IPS DF 4.7 (cell line): Measurements from ENCODE around the gene TMPO.
"Not testable (repeated sequence)": the region's sequence is repeated elsewhere in the genome, so short reads cannot be mapped to it uniquely, and the experiment has no call there.

Experiments used
- DNase-seq: peaks from one replicate; pipeline ENCODE4 v3.0.0-alpha.2; 2013; ENCODE audit warnings: low spot score; ENCODE audit errors: extremely low read depth

Gene TMPO

DNA sequence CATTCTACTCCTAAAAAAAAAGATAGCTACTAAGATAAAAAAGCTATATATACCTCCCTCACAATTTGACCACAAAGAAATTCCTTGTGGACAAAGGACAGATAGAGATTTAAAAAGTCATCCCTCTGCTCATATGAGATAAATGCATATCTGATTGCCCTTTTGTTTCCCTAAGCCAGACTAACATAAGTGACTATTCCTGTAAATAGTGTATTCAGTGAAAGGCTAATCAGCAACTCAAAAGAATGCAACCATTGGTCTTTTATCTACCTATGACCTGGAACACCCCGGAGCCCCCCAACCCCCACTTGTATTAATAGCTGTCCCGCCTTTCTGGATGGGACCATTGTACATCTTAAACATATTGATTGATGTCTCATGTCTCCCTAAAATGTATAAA, 6.3 kb upstream of the TMPO start:
- no peak for DNase-seq

DNA sequence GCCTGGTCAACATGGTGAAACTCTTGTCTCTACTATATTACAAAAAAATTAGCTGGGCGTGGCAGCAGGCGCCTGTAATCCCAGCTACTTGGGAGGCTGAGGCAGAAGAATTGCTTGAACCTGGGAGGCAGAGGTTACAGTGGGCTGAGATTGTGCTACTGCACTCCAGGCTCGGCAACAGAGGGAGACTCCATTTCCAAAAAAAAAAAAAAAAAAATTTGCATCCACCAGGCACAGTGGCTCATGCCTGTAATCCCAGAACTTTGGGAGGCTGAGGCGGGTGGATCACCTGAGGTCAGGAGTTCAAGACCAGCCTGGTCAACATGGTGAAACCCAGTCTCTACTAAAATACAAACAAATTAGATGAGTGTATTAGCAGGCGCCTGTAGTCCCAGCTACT, 3.6 kb upstream of the TMPO start:
- DNase-seq = not testable (repeated sequence)

DNA sequence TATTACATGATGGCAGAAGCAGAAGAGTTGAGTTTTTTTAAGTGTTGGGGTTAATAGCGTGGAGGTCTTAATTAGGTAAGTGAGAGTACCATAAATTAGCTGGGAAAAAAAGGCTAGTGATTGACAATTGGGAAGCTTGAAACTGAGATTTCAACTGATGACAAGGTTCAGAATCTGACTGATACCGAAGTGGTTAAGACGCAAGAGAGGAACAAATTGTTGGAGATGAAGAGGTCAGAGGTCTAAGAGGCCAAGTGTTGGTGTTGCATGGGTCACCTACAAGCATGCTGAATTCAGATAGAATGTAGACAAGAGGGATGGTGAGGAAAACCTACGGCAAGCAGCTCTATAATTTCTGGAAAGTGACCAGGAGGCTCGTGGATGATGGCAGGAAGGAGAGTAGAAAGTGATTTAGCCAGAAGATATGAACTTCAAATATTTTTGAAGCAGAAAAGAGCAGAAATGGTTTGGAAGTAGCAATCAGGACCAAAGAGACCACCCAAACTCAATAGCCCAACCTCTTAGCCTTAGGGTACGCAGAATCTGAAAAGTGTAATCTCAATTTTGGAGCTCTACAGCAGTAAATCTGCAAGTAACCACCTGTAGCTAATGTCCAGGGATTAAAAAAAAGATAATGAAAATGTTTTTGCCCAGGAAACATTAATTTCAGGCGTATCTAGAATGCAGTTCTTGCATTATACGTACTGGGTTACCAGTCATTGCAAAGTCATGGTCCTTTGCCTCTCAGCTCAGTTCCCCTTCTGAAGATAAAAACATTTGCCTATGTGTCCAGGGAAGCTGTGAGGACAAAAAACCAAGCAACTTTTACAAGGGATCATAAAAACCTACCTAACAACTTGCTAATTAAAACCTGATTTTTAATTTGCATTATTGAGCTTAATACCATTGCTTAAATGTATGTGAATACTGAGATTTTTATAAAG, 1.7 kb upstream of the TMPO start:
- no peak for DNase-seq

DNA sequence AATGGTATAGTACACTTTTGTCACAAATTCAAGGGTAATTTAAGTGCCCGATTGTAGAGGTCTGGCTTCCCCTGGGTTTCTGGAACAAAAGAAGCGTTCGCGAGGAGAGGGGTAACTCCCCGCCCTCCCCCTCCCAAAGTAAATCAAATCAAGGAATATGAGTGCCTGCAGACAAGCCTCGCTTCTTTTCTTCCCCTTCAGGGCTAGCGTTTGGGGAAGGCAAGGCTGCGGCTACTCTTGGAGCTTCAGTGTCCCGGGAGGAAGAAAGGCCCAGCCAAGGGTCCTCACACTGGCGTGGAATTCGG, 456 bp upstream of the TMPO start:
- DNase-seq = no peak

DNA sequence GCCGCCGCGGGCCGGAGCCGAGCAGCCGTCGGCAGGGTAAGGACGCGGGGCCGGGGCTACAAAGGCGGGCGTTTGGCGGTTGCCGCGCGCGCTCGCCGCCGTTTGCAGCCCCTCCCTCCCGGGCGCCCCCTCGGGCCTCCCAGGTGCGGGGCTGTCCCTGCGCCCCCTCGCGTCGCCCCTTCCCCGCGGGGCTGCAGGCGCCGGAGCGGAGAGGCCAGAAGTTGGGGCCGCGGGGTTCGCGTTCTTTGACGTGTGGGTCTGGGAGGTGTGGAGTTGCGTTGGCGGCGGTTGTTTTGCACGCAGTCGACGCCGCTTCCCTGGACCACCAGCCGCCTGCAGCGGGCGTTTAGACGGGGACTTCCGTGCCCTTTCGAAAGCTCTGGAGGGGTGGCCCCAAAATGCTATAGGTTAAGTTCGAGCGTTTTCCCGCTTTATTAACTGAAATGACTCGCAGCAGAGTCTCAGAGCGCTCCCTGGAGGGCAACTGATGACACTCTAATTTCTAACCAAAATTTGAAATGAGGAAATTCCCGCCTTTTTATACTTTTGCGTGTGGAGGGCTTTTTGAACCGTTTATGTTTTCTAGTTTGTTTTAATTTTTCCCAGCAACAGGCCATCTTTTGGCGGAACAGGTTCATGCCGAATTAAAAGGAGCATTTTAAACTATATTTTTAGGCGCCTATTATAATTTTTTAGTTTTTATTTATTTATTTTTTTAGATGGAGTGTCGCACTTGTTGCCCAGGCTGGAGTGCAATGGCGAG, 902 bp downstream of the TMPO start:
- no peak for DNase-seq

DNA sequence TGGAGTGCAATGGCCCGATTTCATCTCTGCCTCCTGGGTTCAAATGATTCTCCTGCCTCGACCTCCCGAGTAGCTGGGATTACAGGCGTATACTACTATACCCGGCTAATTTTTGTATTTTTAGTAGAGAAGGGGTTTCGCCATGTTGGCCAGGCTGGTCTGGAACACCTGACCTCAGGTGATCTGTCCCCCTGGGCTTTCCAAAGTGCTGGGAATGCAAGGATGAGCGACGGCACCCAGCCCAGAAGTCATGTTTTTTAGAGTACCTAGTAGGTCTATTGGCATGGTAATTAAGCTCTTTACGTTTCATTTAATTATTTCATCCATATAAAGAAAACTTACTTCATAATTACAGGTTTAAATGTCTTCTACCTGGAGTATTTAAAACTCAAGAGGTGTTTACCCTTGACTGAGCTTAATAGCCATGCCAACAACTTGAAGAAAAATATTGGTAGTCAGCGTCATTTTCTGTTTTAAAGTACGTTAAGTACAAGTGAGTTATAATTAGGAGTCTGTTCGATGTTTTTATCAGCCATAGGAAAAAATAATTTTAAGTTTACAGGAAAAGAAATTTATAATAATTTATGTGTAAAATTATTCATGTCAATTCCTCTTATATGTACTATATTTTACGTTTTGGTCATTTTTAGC, 4.0 kb downstream of the TMPO start:
- no peak for DNase-seq

DNA sequence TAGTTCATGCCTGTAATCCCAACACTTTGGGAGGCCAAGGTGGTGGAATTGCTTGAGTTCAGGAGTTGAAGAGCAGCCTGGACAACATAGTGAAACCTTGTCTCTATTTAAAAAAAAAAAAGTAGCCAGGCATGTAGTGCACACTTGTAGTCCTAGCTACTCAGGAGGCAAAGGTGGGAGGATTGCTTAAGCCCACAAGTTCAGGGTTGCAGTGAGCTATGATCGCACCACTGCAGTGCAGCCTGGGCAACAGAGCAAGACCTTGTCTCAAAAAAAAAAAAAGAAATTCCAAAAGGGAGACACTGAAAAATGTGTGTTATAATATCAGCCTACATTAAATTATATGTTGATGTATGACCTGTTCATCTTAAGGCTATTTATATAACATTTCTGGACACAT, 14.7 kb downstream of the TMPO start:
- no peak for DNase-seq

DNA sequence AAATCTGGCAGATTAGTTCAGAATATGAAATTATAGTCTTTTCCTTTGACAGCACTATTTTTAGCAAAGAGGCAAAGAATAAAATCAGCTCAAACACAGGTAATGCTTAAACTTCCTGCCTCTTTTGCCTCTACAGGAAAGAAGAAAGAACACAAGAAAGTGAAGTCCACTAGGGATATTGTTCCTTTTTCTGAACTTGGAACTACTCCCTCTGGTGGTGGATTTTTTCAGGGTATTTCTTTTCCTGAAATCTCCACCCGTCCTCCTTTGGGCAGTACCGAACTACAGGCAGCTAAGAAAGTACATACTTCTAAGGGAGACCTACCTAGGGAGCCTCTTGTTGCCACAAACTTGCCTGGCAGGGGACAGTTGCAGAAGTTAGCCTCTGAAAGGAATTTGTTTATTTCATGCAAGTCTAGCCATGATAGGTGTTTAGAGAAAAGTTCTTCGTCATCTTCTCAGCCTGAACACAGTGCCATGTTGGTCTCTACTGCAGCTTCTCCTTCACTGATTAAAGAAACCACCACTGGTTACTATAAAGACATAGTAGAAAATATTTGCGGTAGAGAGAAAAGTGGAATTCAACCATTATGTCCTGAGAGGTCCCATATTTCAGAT, 17.4 kb downstream of the TMPO start:
- no peak for DNase-seq

DNA sequence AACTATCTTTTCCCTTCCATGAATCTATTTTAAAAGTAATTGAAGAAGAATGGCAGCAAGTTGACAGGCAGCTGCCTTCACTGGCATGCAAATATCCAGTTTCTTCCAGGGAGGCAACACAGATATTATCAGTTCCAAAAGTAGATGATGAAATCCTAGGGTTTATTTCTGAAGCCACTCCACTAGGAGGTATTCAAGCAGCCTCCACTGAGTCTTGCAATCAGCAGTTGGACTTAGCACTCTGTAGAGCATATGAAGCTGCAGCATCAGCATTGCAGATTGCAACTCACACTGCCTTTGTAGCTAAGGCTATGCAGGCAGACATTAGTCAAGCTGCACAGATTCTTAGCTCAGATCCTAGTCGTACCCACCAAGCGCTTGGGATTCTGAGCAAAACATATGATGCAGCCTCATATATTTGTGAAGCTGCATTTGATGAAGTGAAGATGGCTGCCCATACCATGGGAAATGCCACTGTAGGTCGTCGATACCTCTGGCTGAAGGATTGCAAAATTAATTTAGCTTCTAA, 18.4 kb downstream of the TMPO start:
- no peak for DNase-seq

DNA sequence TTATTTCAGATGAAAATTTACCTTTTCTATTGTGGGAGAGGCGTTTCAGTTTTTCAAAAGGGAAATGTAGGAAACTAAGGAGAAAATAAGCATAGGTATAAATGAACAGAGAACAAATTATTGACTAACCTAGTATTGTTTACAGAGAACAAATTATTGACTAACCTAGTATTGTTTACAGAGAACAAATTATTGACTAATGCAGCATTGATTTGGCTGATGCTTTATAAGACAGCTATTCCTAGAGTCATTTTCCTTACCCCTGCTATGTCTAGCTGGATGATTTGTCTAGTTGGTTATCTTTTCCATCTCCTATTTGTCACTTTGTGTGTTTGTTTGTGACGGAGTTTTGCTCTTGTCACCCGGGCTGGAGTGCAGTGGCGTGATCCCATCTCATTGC, 22.6 kb downstream of the TMPO start:
- DNase-seq = no peak

DNA sequence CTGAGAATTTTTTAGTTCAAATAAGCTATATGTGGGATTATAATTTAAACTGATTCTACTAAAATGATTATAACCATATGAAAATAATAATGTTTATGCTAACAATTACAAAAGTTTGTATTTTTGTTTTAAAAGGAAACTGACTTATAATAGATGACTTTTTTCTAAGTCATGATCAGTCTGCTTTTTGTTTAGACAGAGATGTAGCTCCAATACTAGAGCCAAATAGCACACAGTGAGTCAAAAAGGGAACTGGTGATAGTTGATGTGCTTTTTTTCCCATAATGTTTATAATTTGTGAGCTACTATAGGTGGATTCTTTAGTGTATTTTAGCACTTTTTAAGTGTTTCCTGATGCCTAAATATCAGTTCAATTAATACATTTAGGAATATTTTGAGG, 28.3 kb downstream of the TMPO start:
- DNase-seq = no peak

DNA sequence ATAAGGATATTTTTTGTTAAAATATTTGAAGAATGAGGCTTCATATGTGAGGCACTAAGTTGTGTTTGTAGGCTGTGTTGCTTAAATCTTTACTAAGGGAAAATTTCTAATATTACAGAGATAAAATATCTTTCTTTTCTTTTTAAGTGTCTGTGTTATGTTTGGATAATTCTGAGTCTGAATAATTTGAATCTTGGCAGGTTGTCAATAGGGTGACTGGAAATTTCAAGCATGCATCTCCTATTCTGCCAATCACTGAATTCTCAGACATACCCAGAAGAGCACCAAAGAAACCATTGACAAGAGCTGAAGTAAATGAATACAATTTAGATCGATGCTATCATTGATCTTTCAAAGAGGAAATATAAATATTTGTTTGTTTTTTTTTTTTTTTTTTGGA, 29.4 kb downstream of the TMPO start:
- DNase-seq = no peak

DNA sequence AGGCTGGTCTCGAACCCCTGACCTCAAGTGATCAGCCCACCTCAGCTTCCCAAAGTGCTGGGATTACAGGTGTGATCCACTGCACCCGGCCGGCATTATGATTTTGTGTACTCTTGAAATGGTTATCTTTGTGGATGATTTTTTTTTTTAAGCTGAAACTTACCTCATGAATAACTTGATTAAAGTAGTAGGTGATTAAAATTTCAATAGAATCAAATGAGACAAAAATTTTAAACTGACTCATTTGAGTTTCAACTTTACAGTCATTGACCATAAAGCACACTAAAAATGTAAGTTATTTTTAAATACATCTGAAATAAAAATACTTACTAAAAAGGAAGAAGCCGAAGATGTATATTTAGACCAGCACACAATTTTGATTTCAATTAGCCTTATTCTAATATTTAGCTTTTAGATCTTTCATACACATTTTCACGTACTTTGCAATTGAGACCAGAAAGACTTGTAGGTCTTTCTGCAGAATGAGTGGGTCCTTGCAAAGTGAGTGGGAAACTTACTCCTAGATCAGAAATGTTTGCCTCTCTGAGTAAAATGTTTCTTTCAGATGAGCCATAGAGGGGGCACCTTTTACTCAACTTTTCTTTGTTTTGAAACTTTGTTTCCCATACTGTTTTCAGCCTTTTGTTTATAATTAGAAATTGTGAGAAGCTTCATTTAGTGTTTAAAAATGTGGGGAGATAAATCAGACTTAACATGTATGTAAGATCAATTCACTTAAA, 34.2 kb downstream of the TMPO start:
- DNase-seq = no peak

DNA sequence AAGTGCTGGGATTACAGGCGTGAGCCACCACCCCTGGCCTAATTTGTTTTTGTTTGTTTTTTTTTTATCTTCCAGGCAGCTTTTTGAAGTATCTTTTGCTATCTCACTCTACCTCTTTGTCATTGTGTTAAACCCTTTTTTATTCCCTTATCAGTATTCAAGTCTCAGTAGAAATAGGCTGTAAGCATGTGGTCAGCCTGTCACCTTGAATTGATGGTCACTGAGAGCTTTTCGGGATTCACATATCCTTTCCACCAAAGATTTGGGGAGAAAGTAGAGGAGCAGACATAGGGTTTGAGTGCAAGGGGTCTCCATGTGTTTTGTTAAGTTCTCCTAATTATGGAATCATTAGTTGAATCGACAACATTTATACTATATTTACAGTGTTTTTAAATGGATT, 36.4 kb downstream of the TMPO start:
- no peak for DNase-seq

DNA sequence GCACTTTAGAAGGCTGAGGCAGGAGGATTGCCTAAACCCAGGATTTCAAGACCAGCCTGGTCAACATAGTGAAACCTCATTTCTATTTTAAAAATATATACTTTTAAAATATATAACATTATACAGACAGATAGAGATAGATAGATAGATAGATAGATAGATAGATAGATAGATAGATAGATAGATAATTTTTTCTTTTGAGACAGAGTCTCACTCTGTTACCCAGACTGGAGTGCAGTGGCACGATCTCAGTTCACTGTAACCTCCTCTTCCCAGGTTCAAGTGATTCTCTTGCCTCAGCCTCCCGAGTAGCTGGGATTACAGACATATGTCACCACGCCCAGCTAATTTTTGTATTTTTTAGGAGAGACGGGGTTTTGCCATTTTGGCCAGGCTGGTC, 42.7 kb downstream of the TMPO start:
- not testable (repeated sequence) for DNase-seq

DNA sequence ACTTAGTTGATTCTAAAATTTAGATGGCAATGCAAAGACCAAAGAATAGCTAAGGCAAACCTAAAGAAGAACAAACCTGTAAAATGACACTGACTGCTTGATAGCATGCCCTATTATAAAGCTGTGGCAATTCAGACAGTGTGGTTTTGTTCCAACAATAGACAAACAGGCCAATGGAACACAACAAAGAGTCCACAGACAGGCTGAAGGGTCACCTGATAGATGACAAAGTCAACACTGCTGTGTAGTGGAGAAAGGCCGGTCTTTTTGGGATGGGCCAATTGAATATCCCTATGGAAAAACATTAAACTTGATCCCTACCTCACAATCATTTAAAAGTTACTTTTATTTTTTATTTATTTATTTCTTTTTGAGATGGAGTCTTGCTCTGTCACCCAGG, 44.3 kb downstream of the TMPO start:
- DNase-seq = no peak

DNA sequence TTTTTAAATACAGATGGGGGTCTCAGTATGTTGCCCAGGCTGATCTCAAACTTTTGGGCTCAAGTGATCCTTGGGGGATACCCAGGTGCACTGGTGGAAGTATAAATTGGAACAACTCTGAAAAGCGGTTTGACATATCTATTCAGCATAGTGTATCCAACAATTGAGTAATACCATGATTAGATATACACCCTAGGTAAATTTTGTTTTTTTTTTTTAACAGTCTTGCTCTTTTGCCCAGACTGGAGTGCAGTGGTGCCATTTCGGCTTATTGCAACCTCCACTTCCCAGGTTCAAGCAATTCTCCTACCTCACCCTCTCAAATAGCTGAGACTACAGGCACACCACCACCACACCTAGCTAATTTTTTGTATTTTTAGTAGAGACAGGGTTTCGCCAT, 46.5 kb downstream of the TMPO start:
- DNase-seq = no peak

DNA sequence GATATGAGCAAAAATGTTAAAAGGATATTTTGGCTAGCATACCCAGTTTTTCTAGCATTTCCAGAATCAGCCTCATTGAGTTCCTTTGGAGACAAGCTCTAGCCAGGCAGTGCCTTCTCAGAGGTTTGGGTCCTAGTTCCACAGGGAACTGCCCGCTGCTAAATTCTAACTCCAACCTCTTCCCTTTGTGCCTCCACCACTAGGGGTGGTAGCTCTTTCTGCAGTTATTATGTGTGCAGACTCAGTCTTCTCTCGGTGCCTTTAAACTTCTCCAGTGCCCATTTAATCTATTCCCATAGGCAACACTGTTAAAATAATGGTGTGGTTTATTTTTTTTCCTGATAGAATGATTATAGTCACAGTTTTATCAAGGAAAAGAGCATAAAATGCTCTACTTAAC, 56.6 kb downstream of the TMPO start:
- DNase-seq = peak; percentile 30

DNA sequence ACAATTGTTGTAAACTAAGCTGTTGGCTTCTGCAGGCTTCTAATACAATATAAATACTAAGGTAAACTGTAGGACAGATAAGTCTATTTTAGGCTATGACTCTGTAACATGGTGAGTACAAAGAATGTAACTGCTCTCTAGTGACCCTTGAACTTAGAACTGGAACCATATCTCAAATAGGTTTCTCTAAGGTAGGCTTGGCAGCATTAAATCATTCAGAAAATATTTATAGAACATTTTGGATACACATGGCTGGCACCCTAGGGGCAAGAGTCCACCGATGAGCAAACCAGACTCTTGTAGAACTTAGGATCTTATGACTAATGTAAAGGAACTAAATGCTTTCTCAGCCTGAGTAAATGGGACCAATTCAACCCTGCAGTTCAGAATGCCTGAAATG, 58.7 kb downstream of the TMPO start:
- no peak for DNase-seq

DNA sequence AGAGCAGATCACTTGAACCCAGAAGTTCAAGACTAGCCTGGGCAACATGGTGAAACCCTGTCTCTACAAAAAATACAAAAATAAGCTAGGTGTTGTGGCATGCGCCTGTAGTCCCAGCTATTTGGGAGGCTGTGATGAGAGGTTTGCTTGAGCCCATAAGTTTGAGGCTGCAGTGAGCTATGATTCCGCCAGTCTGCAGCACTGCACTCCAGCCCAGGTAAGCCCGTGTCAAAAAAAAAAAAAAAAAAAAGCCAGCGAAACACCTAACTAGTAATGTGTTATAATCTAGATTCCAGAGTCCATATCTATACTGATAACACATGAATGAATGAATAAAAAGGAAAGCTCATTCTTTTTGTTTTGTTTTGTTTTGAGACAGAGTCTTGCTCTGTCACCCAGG, 59.6 kb downstream of the TMPO start:
- DNase-seq = no peak

DNA sequence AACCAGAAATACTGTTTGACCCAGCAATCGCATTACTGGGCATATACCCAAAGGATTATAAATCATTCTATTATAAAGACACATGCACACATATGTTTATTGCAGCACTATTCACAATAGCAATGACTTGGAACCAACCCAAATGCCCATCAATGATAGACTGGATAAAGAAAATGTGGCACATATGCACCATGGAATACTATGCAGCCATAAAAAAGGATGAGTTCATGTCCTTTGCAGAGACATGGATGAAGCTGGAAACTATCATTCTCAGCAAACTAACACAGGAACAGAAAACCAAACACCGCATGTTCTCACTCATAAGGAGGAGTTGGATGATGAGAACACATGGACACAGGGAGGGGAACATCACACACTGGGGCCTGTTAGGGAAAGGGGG, 61.4 kb downstream of the TMPO start:
- DNase-seq = not testable (repeated sequence)
